Measurements from ENCODE around the gene ZNF490. TPM values are rescaled to one million over a fixed set of nuclear protein-coding genes. Genes with fewer than 3 reads are reported as not detected.
"Not testable (repeated sequence)": the region's sequence is repeated elsewhere in the genome, so short reads cannot be mapped to it uniquely, and the experiment has no call there.

ZNF490 gene
- total RNA-seq, 1 donor from 2014 or later = 8.1 TPM

DNA sequence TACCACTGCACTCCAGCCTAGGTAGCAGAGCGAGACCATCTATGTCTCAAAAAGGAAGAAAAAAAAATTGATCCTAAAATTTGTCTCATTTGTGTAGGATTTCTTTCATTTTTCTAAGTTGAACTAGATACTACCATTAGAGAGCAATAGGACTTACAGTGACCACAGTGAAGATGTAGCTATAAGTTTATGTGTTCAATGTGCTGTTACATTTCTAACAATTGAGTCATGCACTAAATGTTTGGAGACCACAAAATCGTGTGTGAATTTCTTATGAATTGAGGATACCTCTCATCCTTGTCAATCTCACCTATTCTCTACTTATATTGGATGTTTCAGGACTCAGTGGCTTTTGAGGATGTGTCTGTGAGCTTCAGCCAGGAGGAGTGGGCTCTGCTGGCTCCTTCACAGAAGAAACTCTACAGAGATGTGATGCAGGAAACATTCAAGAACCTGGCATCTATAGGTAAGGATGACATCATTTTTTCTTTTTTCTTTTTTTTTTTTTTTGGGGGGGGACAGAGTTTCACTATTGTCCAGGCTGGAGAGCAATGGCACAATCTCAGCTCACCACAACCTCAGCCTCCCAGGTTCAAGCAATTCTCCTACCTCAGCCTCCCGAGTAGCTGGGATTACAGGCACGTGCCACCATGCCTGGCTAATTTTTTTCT is 12.9 kb upstream of the ZNF490 start:
- no peak for DNase-seq (ENCODE audit: extremely low read depth, low read depth, low spot score)

- DNase-seq (ENCODE audit: extremely low read depth, low read depth, low spot score) = not testable (repeated sequence)
Measured at GRCh38 chr19:12621253-12622024, 10.8 kb upstream of the ZNF490 start.

GRCh38 chr19:12617646-12618045 is 7.0 kb upstream of the ZNF490 start:
- no peak for DNase-seq (ENCODE audit: extremely low read depth, low read depth, low spot score)

DNA sequence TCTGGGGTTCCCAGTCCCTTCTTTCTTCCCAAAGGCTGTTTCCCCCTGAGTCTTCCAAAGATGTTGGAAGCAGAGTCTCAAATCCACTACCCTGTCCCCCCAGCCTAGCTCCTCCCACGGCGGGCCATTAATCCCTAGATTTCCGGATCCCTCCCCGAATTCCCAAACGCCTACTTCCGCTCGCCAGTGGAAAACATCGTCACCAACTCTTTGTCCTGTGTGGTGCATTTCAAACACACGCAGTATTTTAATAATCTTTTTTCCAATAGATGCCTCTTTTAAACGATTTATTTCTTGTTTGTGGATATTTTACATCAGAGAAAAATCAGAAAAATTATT is 717 bp upstream of the ZNF490 start:
- DNase-seq (ENCODE audit: extremely low read depth, low read depth, low spot score) = peak; percentile 47

DNA sequence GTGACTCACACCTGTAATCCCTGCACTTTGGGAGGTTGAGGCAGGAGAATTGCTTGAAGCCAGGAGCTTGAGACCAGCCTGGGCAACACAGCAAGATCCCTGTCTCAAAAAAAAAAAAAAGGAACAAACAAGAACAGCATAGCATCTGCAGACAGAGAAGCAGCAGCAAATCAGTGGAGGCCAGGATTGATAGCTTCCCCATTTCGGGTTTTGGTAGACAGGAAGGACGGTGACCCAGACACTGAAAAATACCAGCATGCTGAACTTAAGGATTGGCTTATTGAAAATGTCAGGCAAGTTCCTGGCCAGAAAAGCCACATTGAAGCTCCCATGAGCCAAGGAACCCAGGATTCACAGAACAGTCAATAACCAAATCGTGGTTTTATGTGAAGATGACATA is 3.0 kb downstream of the ZNF490 start:
- no peak for DNase-seq (ENCODE audit: extremely low read depth, low read depth, low spot score)

DNA sequence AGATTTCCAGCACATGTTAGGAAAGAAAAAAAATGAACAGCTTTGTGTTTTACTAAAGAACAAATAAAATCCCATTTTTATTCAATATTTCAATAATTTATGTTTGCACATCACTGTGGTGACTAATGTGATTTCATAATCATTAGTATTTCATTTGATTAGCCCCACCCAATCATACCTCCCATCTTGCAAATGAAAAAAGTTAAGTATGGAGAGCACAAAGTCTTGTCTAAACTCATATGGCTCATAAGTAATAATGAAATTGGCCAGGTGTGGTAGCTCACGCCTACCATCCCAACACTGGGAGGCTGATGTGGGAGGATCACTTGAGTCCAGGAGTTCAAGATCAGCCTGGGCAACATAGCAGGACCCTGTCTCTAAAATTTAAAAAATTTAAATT is 3.8 kb downstream of the ZNF490 start:
- DNase-seq (ENCODE audit: extremely low read depth, low read depth, low spot score) = no peak

DNA sequence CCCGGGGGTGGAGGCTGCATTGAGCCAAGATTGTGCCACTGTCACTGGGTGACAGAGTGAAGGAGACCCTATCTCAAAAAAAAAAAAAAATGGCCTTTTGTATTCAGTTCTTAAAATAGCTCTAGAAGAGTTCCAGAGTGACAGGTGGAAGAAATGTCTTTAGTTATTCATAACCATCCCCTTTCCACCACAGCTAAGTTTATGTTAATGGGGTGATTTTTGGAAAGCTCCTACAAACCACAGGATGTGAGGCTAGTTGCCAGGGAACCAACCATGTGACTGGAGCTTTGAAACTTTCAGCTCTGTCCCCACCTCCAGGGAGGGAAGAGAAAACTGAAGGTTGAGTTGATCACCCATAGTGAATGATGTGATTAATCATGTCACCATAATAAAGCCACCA is 6.9 kb downstream of the ZNF490 start:
- DNase-seq (ENCODE audit: extremely low read depth, low read depth, low spot score) = no peak

DNA sequence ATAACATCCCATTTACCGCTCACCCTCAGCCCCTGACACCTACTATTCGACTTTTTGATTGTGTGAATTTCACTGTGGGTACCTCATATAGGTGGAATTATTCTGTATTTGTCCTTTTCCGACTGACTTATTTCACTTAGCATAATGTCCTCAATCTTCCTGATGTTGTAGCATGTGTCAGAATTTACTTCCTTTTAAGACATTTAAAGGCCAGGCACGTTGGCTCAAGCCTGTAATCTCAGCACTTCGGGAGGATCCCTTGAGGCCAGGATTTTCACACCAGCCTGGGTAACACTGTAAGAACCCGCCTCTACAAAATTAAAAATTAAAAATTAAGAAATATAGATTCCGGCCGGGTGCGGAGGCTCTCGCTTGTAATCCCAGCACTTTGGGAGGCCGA is 13.0 kb downstream of the ZNF490 start:
- no peak for DNase-seq (ENCODE audit: extremely low read depth, low read depth, low spot score)

- no peak for DNase-seq (ENCODE audit: extremely low read depth, low read depth, low spot score)
Measured at GRCh38 chr19:12596927-12597548, 13.6 kb downstream of the ZNF490 start.

GRCh38 chr19:12596485-12596884 is 14.1 kb downstream of the ZNF490 start:
- DNase-seq (ENCODE audit: extremely low read depth, low read depth, low spot score) = no peak

DNA sequence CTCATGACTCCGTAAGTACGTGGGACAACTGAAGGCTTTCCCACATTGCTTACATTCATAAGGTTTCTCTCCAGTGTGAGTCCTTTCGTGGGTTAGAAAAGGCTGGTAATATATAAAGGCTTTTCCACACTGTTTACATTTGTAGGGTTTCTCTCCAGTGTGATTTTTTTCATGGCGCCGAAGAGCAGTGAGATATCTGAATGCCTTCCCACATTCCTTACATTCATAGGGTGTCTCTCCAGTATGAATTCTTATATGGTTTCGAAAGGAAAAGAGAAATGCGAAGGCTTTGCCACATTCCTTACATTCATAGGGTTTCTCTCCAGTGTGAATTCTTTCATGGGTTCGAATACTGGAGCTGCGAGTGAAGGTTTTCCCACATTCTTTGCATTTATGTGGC is 29.5 kb downstream of the ZNF490 start:
- no peak for DNase-seq (ENCODE audit: extremely low read depth, low read depth, low spot score)

DNA sequence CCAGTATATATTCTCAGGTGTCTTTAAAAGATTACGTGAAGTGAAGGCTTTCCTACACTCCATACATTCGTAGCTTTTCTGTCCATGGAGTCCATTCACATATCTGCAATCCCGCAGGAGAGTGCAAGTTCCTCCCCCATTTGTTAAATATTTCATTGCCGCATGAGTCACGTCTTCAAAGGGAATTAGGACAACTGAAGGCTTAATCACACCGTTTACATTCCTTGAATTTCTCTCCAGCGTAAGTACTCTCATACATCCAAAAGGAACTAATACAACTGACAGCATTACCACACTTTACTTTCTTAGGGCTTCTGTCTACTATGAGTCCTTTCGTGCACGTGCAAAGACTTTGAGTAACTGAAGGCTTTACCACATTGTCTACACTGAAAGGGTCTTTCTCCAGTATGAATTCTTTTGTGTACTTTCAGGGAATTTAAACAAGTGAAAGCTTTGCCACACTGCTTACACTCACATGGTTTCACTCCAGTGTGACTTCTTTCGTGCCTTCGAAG is 30.4 kb downstream of the ZNF490 start:
- no peak for DNase-seq (ENCODE audit: extremely low read depth, low read depth, low spot score)

- no peak for DNase-seq (ENCODE audit: extremely low read depth, low read depth, low spot score)
Measured at GRCh38 chr19:12578641-12579040, 32.0 kb downstream of the ZNF490 start.

- no peak for DNase-seq (ENCODE audit: extremely low read depth, low read depth, low spot score)
Measured at GRCh38 chr19:12574036-12574435, 36.6 kb downstream of the ZNF490 start.

- no peak for DNase-seq (ENCODE audit: extremely low read depth, low read depth, low spot score)
Measured at GRCh38 chr19:12567951-12568350, 42.7 kb downstream of the ZNF490 start.

DNA sequence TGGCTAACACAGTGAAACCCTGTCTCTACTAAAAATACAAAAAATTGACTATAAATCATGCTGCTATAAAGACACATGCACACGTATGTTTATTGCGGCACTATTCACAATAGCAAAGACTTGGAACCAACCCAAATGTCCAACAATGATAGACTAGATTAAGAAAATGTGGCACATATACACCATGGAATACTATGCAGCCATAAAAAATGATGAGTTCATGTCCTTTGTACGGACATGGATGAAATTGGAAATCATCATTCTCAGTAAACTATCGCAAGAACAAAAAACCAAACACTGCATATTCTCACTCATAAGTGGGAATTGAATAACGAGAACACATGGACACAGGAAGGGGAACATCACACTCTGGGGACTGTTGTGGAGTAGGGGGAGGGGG is 44.2 kb downstream of the ZNF490 start:
- not testable (repeated sequence) for DNase-seq (ENCODE audit: extremely low read depth, low read depth, low spot score)

GRCh38 chr19:12564016-12564664 is 46.5 kb downstream of the ZNF490 start:
- peak; percentile 42 for DNase-seq (ENCODE audit: extremely low read depth, low read depth, low spot score)

- DNase-seq (ENCODE audit: extremely low read depth, low read depth, low spot score) = no peak
Measured at GRCh38 chr19:12555456-12555930, 55.1 kb downstream of the ZNF490 start.

GRCh38 chr19:12551060-12551832 is 59.4 kb downstream of the ZNF490 start, which contains the start of gene ZNF564:
Gene ZNF564 (minus strand): TSS chr19:12551482. CDS start chr19:12551332, 150 bp downstream.
- peak; percentile 94 for DNase-seq (ENCODE audit: extremely low read depth, low read depth, low spot score)

- no peak for DNase-seq (ENCODE audit: extremely low read depth, low read depth, low spot score)
Measured at GRCh38 chr19:12546903-12547302, 63.7 kb downstream of the ZNF490 start.
